Stimulated activated effector memory CD8-positive, alpha-beta T cell treated with anti-CD3 and anti-CD28 coated beads, Interleukin-12 subunit alpha, Interleukin-12 subunit beta, amount 100 ng/mL, for 72 hours (primary cell): Measurements from ENCODE around the gene CPA2.
A peak's percentile ranks its signal among the peaks of the same experiment; 100 is the strongest.
"Not testable (repeated sequence)": the region's sequence is repeated elsewhere in the genome, so short reads cannot be mapped to it uniquely, and the experiment has no call there.

Source experiments
- ATAC-seq: fragments of 150-1000 bp; cut with Tn5 transposase; 2 replicates; pipeline ENCODE4 v1.10.0; 2021
- DNase-seq, 2 donors: peaks; one replicate each; pipeline ENCODE4 v3.0.0; 2021 to 2022; ENCODE audit warnings: low spot score in 2 of 2
- H3K27ac Mint-ChIP-seq: one replicate; pipeline ENCODE4 v1.8.0; 2022; ENCODE audit warnings: mild to moderate bottlenecking, mixed read lengths
- H3K36me3 Mint-ChIP-seq: one replicate; pipeline ENCODE4 v1.8.0; 2022; ENCODE audit warnings: mild to moderate bottlenecking, mixed read lengths
- H3K4me1 Mint-ChIP-seq: one replicate; pipeline ENCODE4 v1.8.0; 2022; ENCODE audit warnings: mixed read lengths
- H3K4me3 Mint-ChIP-seq: one replicate; pipeline ENCODE4 v1.8.0; 2022; ENCODE audit warnings: mild to moderate bottlenecking, mixed read lengths
- H3K9me3 Mint-ChIP-seq: one replicate; pipeline ENCODE4 v1.8.0; 2022; ENCODE audit warnings: mixed read lengths

CPA2 gene

GRCh38 chr7:130266258-130266960, at the start of gene CPA2:
CPA2 (plus strand) TSS chr7:130266863; CDS start chr7:130266882, 19 bp downstream.
- Mint-ChIP-seq H3K27ac (no peak within 1 kb of the TSS), H3K4me3 (no peak within 1 kb of the TSS), H3K36me3 (no peaks in the 10 kb centered on the region), H3K4me1 (no peaks in the 10 kb centered on the region), H3K9me3 (no peaks in the 10 kb centered on the region)
- no peak for DNase-seq
- no peak for ATAC-seq

GRCh38 chr7:130218806-130219620, 47.6 kb upstream of the CPA2 start:
- no peak overlapping the region for H3K27ac Mint-ChIP-seq
- H3K4me3 Mint-ChIP-seq = no peak overlapping the region
- no peak for ATAC-seq
- no peaks in the 10 kb centered on the region for H3K36me3 Mint-ChIP-seq
- no peaks in the 10 kb centered on the region for H3K9me3 Mint-ChIP-seq
- H3K4me1 Mint-ChIP-seq = no peaks in the 10 kb centered on the region
- no peak for DNase-seq

GRCh38 chr7:130219871-130220270, 46.8 kb upstream of the CPA2 start:
- ATAC-seq = no peak
- no peak for DNase-seq
- Mint-ChIP-seq H3K4me1 (no peaks in the 10 kb centered on the region), H3K27ac (no peak overlapping the region), H3K36me3 (no peaks in the 10 kb centered on the region), H3K4me3 (no peak overlapping the region), H3K9me3 (no peaks in the 10 kb centered on the region)

- Mint-ChIP-seq H3K4me1 (no peaks in the 10 kb centered on the region), H3K9me3 (no peaks in the 10 kb centered on the region), H3K27ac (no peak overlapping the region), H3K4me3 (no peak overlapping the region), H3K36me3 (no peaks in the 10 kb centered on the region)
- no peak for ATAC-seq
- no peak for DNase-seq
Observed at GRCh38 chr7:130221746-130222145, 44.9 kb upstream of the CPA2 start.

- Mint-ChIP-seq H3K4me1 (no peaks in the 10 kb centered on the region), H3K4me3 (no peak overlapping the region), H3K27ac (no peak overlapping the region), H3K36me3 (no peaks in the 10 kb centered on the region), H3K9me3 (no peaks in the 10 kb centered on the region)
- DNase-seq (no peak), ATAC-seq (no peak)
Observed at GRCh38 chr7:130223646-130224045, 43.0 kb upstream of the CPA2 start.

- H3K27ac Mint-ChIP-seq = no peak overlapping the region
- no peaks in the 10 kb centered on the region for H3K36me3 Mint-ChIP-seq
- DNase-seq (no peak), ATAC-seq (no peak)
- H3K9me3 Mint-ChIP-seq = no peaks in the 10 kb centered on the region
- no peak overlapping the region for H3K4me3 Mint-ChIP-seq
- no peaks in the 10 kb centered on the region for H3K4me1 Mint-ChIP-seq
Observed at GRCh38 chr7:130224210-130224609, 42.5 kb upstream of the CPA2 start.

- not testable (repeated sequence) for H3K9me3 Mint-ChIP-seq, H3K4me1 Mint-ChIP-seq, DNase-seq, H3K27ac Mint-ChIP-seq, ATAC-seq, H3K36me3 Mint-ChIP-seq, H3K4me3 Mint-ChIP-seq
Observed at GRCh38 chr7:130224923-130225322, 41.7 kb upstream of the CPA2 start.

- Mint-ChIP-seq H3K4me3 (no peak overlapping the region), H3K9me3 (no peaks in the 10 kb centered on the region), H3K36me3 (no peaks in the 10 kb centered on the region), H3K27ac (no peak overlapping the region), H3K4me1 (no peaks in the 10 kb centered on the region)
- DNase-seq = no peak
- ATAC-seq = no peak
Observed at GRCh38 chr7:130226333-130226732, 40.3 kb upstream of the CPA2 start.

GRCh38 chr7:130227883-130228575, 38.6 kb upstream of the CPA2 start:
- no peaks in the 10 kb centered on the region for H3K4me1 Mint-ChIP-seq
- no peak overlapping the region for H3K27ac Mint-ChIP-seq
- no peaks in the 10 kb centered on the region for H3K36me3 Mint-ChIP-seq
- DNase-seq (no peak), ATAC-seq (no peak)
- no peak overlapping the region for H3K4me3 Mint-ChIP-seq
- H3K9me3 Mint-ChIP-seq = no peaks in the 10 kb centered on the region

- no peaks in the 10 kb centered on the region for H3K4me1 Mint-ChIP-seq
- H3K36me3 Mint-ChIP-seq = no peaks in the 10 kb centered on the region
- no peak overlapping the region for H3K27ac Mint-ChIP-seq
- H3K9me3 Mint-ChIP-seq = no peaks in the 10 kb centered on the region
- no peak for DNase-seq
- ATAC-seq = no peak
- no peak overlapping the region for H3K4me3 Mint-ChIP-seq
Observed at GRCh38 chr7:130228840-130229502, 37.7 kb upstream of the CPA2 start.

- H3K27ac Mint-ChIP-seq = not testable (repeated sequence)
Observed at GRCh38 chr7:130229981-130230380, 36.7 kb upstream of the CPA2 start.

GRCh38 chr7:130231792-130232191, 34.9 kb upstream of the CPA2 start:
- ATAC-seq (no peak), DNase-seq (no peak)
- no peaks in the 10 kb centered on the region for H3K9me3 Mint-ChIP-seq
- no peaks in the 10 kb centered on the region for H3K36me3 Mint-ChIP-seq
- H3K4me1 Mint-ChIP-seq = no peaks in the 10 kb centered on the region
- H3K4me3 Mint-ChIP-seq = no peak overlapping the region
- peak overlapping the region; percentile 43 for H3K27ac Mint-ChIP-seq

More at GRCh38 chr7:130229981-130230380, 36.7 kb upstream of the CPA2 start:
- not testable (repeated sequence) for ATAC-seq, H3K36me3 Mint-ChIP-seq, DNase-seq, H3K4me3 Mint-ChIP-seq, H3K9me3 Mint-ChIP-seq, H3K4me1 Mint-ChIP-seq

- H3K4me1 Mint-ChIP-seq = no peaks in the 10 kb centered on the region
- DNase-seq (no peak), ATAC-seq (no peak)
- no peaks in the 10 kb centered on the region for H3K36me3 Mint-ChIP-seq
- H3K4me3 Mint-ChIP-seq = no peak overlapping the region
- H3K27ac Mint-ChIP-seq = peak overlapping the region; percentile 43
- H3K9me3 Mint-ChIP-seq = no peaks in the 10 kb centered on the region
Observed at GRCh38 chr7:130232209-130232608, 34.5 kb upstream of the CPA2 start.

- Mint-ChIP-seq H3K4me3 (no peak overlapping the region), H3K36me3 (no peaks in the 10 kb centered on the region), H3K27ac (no peak overlapping the region), H3K9me3 (no peaks in the 10 kb centered on the region), H3K4me1 (no peaks in the 10 kb centered on the region)
- ATAC-seq (no peak), DNase-seq (no peak)
Observed at GRCh38 chr7:130234078-130234477, 32.6 kb upstream of the CPA2 start.

GRCh38 chr7:130236361-130236760, 30.3 kb upstream of the CPA2 start:
- DNase-seq, H3K4me1 Mint-ChIP-seq, ATAC-seq, H3K27ac Mint-ChIP-seq, H3K9me3 Mint-ChIP-seq, H3K36me3 Mint-ChIP-seq, H3K4me3 Mint-ChIP-seq: not testable (repeated sequence)
